HepG2 (cell line): ENCODE data around the gene SHROOM1. TPM values are rescaled to one million over a fixed set of nuclear protein-coding genes. Genes with fewer than 3 reads are reported as not detected.

Experiments
- ATF2 ChIP-seq: sonication (generic); formaldehyde crosslinking; IDR thresholded peaks from 2 replicates; pipeline ENCODE4 v1.4.0; 2020; ENCODE audit warnings: missing genetic modification reagents
- ELF3 ChIP-seq: IDR thresholded peaks from 2 replicates; pipeline ENCODE4 v1.6.1; 2016; ENCODE audit warnings: missing genetic modification reagents, missing compliant biosample characterization
- GRHL1 ChIP-seq: sonication (generic); formaldehyde crosslinking; conservative IDR thresholded peaks from 2 replicates; pipeline ENCODE4 v1.8.0; 2022; ENCODE audit warnings: missing genetic modification reagents
- MAZ ChIP-seq, 2 experiments: sonication (generic) in 1 of 2; formaldehyde crosslinking in 1 of 2; IDR thresholded peaks; 2 replicates each; pipeline versions ENCODE4 v1.5.0 to v1.6.1; 2012 to 2020; ENCODE audit warnings: low read depth in 2 of 2, mild to moderate bottlenecking in 2 of 2, borderline replicate concordance in 1 of 2, improper control_type of control experiment in 1 of 2, low read length in 1 of 2, missing genetic modification reagents in 1 of 2, moderate library complexity in 1 of 2
- MIER3 ChIP-seq: IDR thresholded peaks from 2 replicates; pipeline ENCODE4 v1.6.1; 2016; ENCODE audit warnings: missing compliant biosample characterization, borderline replicate concordance
- NCOA2 ChIP-seq: sonication (generic); formaldehyde crosslinking; IDR thresholded peaks from 2 replicates; pipeline ENCODE4 v1.8.0; 2022; ENCODE audit warnings: inconsistent platforms
- RBM22 ChIP-seq: fragments of 200-400 bp; formaldehyde crosslinking; optimal IDR thresholded peaks from 2 replicates; pipeline ENCODE3; 2017; ENCODE audit warnings: mild to moderate bottlenecking, low read length, moderate library complexity
- TAF1 ChIP-seq: sonication (generic); formaldehyde crosslinking; IDR thresholded peaks from 2 replicates; pipeline ENCODE4 v1.4.0; 2020; ENCODE audit warnings: missing genetic modification reagents
- THAP11 ChIP-seq: IDR thresholded peaks from 2 replicates; pipeline ENCODE4 v1.6.1; 2016; ENCODE audit warnings: missing biosample characterization, missing genetic modification reagents
- ZBTB2 ChIP-seq: sonication (generic); formaldehyde crosslinking; IDR thresholded peaks from 2 replicates; pipeline ENCODE4 v1.8.0; 2022; ENCODE audit warnings: low read depth, missing genetic modification reagents
- ZFP37 ChIP-seq: sonication (generic); formaldehyde crosslinking; IDR thresholded peaks from 2 replicates; pipeline ENCODE4 v1.4.0; 2020; ENCODE audit warnings: missing genetic modification reagents, borderline replicate concordance
- polyA plus RNA-seq, 8 experiments: library from polyadenylated mRNA; depleted of rRNA in 3 of 8; stranded (reverse) in 7 of 8; unstranded in 1 of 8; fragments of >200 nt; fragmentation: Illumina TruSeq in 4 of 8; extraction: Trizol in 4 of 8; gene quantifications; 2 replicates each; pipeline versions ENCODE4 v1.2.1 to v1.2.3, GENCODE V29; 2011 to 2016; ENCODE audit warnings: low read depth in 4 of 8, missing spikeins in 1 of 8, mixed read lengths in 1 of 8; ENCODE audit not compliant: insufficient read depth in 1 of 8
- total RNA-seq, 5 experiments: library from RNA; depleted of rRNA; stranded (reverse); fragments of >200 nt; fragmentation: Illumina TruSeq; extraction: Trizol; gene quantifications; 2 replicates each; pipeline ENCODE4 v1.2.3, GENCODE V29; 2016; ENCODE audit warnings: low read depth in 1 of 5
- TF ChIP-seq, protein P1 (sequence below): sonication (generic); formaldehyde crosslinking; IDR thresholded peaks from 2 replicates; pipeline ENCODE4 v1.9.0; 2021; ENCODE audit warnings: missing genetic modification reagents, borderline replicate concordance
- TF ChIP-seq, protein P2 (sequence below): sonication (generic); formaldehyde crosslinking; IDR thresholded peaks from 2 replicates; pipeline ENCODE4 v1.5.0; 2020; ENCODE audit warnings: mild to moderate bottlenecking, missing genetic modification reagents
- TF ChIP-seq, protein P3 (sequence below): sonication (generic); formaldehyde crosslinking; conservative IDR thresholded peaks from 2 replicates; pipeline ENCODE4 v1.4.0; 2020; ENCODE audit warnings: missing genetic modification reagents

SHROOM1 gene
- total and polyA plus RNA-seq, 2 of the 13 experiments (the other 11 are each of a cell fraction or from before 2014, with no cell fraction given), result 18.2 to 25.7 TPM

DNA sequence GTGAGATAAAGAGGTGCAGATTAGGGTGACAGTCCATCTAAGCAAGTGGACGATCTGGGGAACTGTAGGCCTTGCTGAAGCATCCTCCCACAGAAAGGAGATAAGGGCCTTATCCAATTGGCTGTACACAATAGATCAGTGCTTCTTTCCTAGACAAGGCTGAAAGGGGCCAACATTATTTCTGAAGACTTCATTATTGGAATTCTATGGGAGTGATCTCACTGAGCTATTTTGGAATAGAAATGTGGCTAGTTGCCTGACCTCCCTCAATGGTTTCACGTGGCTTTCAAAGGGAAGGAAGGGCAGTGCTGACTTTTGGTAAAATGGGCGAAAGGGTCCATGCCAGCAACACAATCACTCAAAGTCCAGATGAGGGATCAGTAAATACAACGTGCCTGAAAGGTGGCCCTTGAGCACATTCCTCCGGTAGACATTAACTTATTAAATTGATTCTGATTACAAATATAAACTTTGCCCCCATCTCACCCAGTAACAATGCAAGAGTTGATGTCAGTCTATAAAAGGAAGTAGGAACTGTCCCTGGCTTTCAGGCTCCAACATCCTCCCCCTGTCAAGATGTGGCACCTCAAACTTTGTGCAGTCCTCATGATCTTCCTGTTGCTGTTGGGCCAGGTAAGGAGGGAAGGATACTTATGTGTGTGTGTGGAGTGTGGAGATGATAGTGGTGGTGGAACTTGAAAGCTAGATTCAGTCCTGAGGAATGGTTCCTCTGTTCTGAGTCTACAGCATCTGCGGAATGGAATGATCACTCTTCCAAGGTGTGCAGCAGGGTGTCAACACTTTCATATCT, 42.9 kb upstream of the SHROOM1 start, which contains the start of gene LEAP2 (continued):
- TF ChIP-seq, protein P1, sequence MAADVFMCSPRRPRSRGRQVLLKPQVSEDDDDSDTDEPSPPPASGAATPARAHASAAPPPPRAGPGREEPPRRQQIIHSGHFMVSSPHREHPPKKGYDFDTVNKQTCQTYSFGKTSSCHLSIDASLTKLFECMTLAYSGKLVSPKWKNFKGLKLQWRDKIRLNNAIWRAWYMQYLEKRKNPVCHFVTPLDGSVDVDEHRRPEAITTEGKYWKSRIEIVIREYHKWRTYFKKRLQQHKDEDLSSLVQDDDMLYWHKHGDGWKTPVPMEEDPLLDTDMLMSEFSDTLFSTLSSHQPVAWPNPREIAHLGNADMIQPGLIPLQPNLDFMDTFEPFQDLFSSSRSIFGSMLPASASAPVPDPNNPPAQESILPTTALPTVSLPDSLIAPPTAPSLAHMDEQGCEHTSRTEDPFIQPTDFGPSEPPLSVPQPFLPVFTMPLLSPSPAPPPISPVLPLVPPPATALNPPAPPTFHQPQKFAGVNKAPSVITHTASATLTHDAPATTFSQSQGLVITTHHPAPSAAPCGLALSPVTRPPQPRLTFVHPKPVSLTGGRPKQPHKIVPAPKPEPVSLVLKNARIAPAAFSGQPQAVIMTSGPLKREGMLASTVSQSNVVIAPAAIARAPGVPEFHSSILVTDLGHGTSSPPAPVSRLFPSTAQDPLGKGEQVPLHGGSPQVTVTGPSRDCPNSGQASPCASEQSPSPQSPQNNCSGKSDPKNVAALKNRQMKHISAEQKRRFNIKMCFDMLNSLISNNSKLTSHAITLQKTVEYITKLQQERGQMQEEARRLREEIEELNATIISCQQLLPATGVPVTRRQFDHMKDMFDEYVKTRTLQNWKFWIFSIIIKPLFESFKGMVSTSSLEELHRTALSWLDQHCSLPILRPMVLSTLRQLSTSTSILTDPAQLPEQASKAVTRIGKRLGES, result no peak; the same call in 1 of the 2 replicates
- TF ChIP-seq MAZ (IDR thresholded peaks at IDR 0.05; ENCODE audit: borderline replicate concordance, low read depth, low read length) (peak; percentile 64; the same call in 1 of the 2 replicates), MAZ (CRISPR knock-in tag; IDR thresholded peaks at IDR 0.05; ENCODE audit: low read depth) (no peak), ELF3 (CRISPR knock-in tag) (peak; percentile 89), ATF2 (CRISPR knock-in tag) (peak; percentile 81), THAP11 (CRISPR knock-in tag) (peak; percentile 53; the same call in 1 of the 2 replicates), TAF1 (CRISPR knock-in tag) (0 out of 2 replicates have a peak, but pooled peaks have one; percentile 20), MIER3 (peak; percentile 60; the same call in 1 of the 2 replicates), ZBTB2 (0 out of 2 replicates have a peak, but pooled peaks have one; percentile 31), RBM22 (peak; percentile 91), NCOA2 (peak; percentile 87), ZFP37 (0 out of 2 replicates have a peak, but pooled peaks have one; percentile 21), GRHL1 (CRISPR knock-in tag) (no peak)
- TF ChIP-seq, protein P2, sequence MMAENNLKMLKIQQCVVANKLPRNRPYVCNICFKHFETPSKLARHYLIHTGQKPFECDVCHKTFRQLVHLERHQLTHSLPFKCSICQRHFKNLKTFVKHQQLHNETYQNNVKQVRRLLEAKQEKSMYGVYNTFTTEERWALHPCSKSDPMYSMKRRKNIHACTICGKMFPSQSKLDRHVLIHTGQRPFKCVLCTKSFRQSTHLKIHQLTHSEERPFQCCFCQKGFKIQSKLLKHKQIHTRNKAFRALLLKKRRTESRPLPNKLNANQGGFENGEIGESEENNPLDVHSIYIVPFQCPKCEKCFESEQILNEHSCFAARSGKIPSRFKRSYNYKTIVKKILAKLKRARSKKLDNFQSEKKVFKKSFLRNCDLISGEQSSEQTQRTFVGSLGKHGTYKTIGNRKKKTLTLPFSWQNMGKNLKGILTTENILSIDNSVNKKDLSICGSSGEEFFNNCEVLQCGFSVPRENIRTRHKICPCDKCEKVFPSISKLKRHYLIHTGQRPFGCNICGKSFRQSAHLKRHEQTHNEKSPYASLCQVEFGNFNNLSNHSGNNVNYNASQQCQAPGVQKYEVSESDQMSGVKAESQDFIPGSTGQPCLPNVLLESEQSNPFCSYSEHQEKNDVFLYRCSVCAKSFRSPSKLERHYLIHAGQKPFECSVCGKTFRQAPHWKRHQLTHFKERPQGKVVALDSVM (CRISPR knock-in tag), result 0 out of 2 replicates have a peak, but pooled peaks have one; percentile 28
- TF ChIP-seq, protein P3, sequence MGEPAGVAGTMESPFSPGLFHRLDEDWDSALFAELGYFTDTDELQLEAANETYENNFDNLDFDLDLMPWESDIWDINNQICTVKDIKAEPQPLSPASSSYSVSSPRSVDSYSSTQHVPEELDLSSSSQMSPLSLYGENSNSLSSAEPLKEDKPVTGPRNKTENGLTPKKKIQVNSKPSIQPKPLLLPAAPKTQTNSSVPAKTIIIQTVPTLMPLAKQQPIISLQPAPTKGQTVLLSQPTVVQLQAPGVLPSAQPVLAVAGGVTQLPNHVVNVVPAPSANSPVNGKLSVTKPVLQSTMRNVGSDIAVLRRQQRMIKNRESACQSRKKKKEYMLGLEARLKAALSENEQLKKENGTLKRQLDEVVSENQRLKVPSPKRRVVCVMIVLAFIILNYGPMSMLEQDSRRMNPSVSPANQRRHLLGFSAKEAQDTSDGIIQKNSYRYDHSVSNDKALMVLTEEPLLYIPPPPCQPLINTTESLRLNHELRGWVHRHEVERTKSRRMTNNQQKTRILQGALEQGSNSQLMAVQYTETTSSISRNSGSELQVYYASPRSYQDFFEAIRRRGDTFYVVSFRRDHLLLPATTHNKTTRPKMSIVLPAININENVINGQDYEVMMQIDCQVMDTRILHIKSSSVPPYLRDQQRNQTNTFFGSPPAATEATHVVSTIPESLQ (CRISPR knock-in tag), result 0 out of 2 replicates have a peak, but pooled peaks have one; percentile 84
